HL-60 (cell line): Measurements from ENCODE around the gene EMP1.

Experiments
- DNase-seq, 2 experiments: peaks; one replicate each; pipeline ENCODE4 v3.0.0-alpha.2; 2010 to 2020; ENCODE audit warnings: low read depth in 1 of 2, low spot score in 1 of 2
- H3K27ac ChIP-seq: fragments of 250-450 bp; sonication (Bioruptor Pico); replicated peaks from 2 replicates; pipeline ENCODE4 v1.5.1; 2020; ENCODE audit warnings: mild to moderate bottlenecking, moderate library complexity
- H3K27me3 ChIP-seq: fragments of 250-450 bp; sonication (Bioruptor Pico); 2 replicates; pipeline ENCODE4 v1.5.1; 2021; ENCODE audit warnings: mild to moderate bottlenecking, moderate library complexity; ENCODE audit not compliant: insufficient read depth, poor library complexity, severe bottlenecking
- H3K4me3 ChIP-seq: replicated peaks from 2 replicates; pipeline ENCODE4 v1.5.1; 2011; ENCODE audit warnings: mild to moderate bottlenecking, control low read depth, low read length; ENCODE audit not compliant: insufficient read depth
- CTCF ChIP-seq: IDR thresholded peaks from one replicate; pipeline ENCODE4 v1.5.1; 2011; ENCODE audit warnings: low read length, control low read depth, inconsistent platforms; ENCODE audit not compliant: insufficient read depth
- GABPA ChIP-seq: IDR thresholded peaks from 2 replicates; pipeline ENCODE4 v1.6.1; 2012; ENCODE audit warnings: low read depth
- POLR2AphosphoS5 ChIP-seq: IDR thresholded peaks from 2 replicates; pipeline ENCODE4 v1.6.1; 2012; ENCODE audit warnings: low read depth
- SPI1 ChIP-seq: IDR thresholded peaks from 2 replicates; pipeline ENCODE4 v1.6.1; 2012; ENCODE audit warnings: low read depth, mild to moderate bottlenecking, borderline replicate concordance
- TF ChIP-seq, protein P1 (sequence below): IDR thresholded peaks from 2 replicates; pipeline ENCODE4 v1.6.1; 2012; ENCODE audit warnings: low read depth; ENCODE audit not compliant: insufficient replicate concordance

EMP1 gene

DNA sequence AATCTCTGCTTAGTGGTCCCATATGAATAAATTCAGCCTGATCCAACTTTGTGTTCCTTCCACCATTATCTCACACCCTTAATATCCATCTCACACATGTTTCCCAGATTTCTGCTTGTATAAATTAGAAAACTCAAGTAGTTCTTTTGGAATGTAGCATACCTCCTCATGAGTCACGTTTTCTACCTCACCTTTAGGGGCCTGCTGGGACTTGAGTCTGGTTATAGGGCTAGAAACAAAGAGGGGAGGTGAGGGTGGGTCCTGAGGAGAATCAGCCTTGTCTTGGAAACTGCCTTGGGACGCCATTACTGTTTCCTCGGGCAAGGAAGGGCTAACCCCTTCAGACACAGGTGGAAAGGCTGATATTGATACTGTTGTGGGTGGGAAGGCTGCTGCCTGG lies 51.1 kb downstream of the EMP1 start:
- Histone ChIP-seq H3K4me3 (no peak overlapping the region), H3K27ac (no peak overlapping the region), H3K27me3 (no peaks in the 10 kb centered on the region)
- no peak for DNase-seq
- TF ChIP-seq, protein P1, sequence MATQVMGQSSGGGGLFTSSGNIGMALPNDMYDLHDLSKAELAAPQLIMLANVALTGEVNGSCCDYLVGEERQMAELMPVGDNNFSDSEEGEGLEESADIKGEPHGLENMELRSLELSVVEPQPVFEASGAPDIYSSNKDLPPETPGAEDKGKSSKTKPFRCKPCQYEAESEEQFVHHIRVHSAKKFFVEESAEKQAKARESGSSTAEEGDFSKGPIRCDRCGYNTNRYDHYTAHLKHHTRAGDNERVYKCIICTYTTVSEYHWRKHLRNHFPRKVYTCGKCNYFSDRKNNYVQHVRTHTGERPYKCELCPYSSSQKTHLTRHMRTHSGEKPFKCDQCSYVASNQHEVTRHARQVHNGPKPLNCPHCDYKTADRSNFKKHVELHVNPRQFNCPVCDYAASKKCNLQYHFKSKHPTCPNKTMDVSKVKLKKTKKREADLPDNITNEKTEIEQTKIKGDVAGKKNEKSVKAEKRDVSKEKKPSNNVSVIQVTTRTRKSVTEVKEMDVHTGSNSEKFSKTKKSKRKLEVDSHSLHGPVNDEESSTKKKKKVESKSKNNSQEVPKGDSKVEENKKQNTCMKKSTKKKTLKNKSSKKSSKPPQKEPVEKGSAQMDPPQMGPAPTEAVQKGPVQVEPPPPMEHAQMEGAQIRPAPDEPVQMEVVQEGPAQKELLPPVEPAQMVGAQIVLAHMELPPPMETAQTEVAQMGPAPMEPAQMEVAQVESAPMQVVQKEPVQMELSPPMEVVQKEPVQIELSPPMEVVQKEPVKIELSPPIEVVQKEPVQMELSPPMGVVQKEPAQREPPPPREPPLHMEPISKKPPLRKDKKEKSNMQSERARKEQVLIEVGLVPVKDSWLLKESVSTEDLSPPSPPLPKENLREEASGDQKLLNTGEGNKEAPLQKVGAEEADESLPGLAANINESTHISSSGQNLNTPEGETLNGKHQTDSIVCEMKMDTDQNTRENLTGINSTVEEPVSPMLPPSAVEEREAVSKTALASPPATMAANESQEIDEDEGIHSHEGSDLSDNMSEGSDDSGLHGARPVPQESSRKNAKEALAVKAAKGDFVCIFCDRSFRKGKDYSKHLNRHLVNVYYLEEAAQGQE = no peak
- no peak for TF ChIP-seq POLR2AphosphoS5
- no peak for TF ChIP-seq SPI1
- no peak for TF ChIP-seq CTCF
- no peak for TF ChIP-seq GABPA

- DNase-seq = no peak
- H3K27me3 ChIP-seq = no peaks in the 10 kb centered on the region
- H3K4me3 ChIP-seq = no peak overlapping the region
Observed at GRCh38 chr12:13248964-13249363, 52.4 kb downstream of the EMP1 start.

DNA sequence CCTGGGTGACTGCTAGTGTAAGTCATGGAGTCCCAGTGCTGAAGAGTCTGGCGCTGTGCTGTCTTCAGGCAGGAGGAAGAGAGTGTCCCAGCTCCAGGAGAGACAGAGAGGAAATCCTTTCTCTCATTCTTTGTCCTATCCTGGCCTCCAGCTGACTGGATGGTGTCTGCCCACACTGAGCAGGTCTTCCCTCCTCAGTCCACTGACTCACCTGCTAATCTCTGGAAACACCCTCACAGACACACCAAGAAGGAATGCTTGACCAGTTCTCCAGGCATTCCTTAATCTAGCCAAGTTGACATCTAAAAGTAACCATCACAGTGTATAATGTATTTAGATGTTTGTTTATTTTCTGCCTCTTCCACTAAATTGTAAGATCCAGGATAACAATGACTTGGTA lies 53.9 kb downstream of the EMP1 start:
- DNase-seq = no peak
- no peaks in the 10 kb centered on the region for H3K27me3 ChIP-seq
- no peak overlapping the region for H3K4me3 ChIP-seq
- H3K27ac ChIP-seq = no peak overlapping the region
- no peak for TF ChIP-seq GABPA
- no peak for TF ChIP-seq CTCF
- TF ChIP-seq, protein P1 = no peak
- no peak for TF ChIP-seq POLR2AphosphoS5
- TF ChIP-seq SPI1 = no peak

More at GRCh38 chr12:13248964-13249363, 52.4 kb downstream of the EMP1 start:
- TF ChIP-seq GABPA (no peak), SPI1 (no peak), POLR2AphosphoS5 (no peak), CTCF (no peak)
- TF ChIP-seq, protein P1 = no peak
- no peak overlapping the region for H3K27ac ChIP-seq
